ENCODE results near the gene ALPP.
"Not testable (repeated sequence)": the region's sequence is repeated elsewhere in the genome, so short reads cannot be mapped to it uniquely, and the experiment has no call there.

ALPP gene

DNA sequence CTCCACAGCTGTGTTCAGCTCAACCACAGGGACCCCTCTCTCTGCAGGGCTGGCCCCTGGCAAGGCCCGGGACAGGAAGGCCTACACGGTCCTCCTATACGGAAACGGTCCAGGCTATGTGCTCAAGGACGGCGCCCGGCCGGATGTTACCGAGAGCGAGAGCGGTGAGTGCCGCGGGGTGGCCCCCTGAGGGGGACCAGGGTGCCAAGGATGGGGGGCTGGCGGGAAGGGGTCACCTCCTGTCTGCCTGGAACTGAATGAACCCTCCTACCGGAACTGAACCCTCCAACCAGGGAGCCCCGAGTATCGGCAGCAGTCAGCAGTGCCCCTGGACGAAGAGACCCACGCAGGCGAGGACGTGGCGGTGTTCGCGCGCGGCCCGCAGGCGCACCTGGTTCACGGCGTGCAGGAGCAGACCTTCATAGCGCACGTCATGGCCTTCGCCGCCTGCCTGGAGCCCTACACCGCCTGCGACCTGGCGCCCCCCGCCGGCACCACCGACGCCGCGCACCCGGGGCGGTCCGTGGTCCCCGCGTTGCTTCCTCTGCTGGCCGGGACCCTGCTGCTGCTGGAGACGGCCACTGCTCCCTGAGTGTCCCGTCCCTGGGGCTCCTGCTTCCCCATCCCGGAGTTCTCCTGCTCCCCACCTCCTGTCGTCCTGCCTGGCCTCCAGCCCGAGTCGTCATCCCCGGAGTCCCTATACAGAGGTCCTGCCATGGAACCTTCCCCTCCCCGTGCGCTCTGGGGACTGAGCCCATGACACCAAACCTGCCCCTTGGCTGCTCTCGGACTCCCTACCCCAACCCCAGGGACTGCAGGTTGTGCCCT, 2.9 kb downstream of the ALPP start:
- DNase-seq (ENCODE audit: low spot score): not testable (repeated sequence)

DNA sequence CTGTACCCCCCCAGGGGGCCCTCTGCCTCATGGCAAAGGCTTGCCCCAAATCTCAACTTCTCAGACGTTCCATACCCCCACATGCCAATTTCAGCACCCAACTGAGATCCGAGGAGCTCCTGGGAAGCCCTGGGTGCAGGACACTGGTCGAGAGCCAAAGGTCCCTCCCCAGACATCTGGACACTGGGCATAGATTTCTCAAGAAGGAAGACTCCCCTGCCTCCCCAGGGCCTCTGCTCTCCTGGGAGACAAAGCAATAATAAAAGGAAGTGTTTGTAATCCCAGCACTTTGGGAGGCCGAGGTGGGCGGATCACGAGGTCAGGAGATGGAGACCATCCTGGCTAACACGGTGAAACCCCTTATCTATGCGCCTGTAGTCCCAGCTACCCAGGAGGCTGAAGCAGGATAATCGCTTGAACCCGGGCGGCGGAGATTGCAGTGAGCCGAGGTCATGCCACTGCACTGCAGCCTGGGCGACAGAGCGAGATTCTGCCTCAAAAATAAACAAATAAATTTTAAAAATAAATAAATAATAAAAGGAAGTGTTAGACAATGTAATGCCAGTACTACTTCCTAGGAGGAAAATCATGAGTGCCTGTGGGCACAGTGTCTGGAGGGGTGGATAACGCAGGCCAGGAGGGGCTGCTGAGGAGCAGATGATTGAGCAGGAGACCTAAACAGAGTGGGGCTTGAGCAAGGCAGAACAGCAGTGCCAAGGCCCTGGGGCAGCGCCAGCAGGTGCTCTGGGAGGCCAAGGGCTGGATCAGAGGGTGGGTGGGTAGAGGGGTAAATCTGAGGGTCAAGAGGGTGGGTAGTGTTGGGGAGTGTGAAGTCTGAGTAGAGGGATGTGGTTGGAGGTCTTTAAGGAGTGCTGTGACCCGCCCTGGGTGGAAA, 4.0 kb downstream of the ALPP start:
- no peak for DNase-seq (ENCODE audit: low spot score)

DNA sequence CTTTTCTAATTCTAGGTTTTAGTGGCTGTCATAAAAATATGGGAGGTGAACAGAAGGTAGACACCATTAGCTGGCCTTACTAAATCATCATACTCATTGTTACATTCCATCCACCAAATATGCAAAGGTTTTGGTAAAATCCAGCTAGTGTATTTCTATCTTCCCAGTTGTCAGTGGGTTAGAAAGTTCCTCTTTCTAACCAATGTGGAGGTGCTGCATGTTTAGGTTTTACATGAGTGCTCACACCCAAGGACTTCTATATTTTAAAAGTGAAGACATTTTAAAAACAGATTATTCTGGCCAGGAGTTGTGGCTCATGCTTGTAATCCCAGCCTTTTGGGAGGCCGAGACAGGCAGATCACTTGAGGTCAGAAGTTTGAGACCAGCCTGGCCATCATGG, 5.9 kb downstream of the ALPP start:
- DNase-seq (ENCODE audit: low spot score): no peak

- DNase-seq (ENCODE audit: low spot score): not testable (repeated sequence)
Measured at GRCh38 chr2:232385058-232385457, 6.5 kb downstream of the ALPP start.

DNA sequence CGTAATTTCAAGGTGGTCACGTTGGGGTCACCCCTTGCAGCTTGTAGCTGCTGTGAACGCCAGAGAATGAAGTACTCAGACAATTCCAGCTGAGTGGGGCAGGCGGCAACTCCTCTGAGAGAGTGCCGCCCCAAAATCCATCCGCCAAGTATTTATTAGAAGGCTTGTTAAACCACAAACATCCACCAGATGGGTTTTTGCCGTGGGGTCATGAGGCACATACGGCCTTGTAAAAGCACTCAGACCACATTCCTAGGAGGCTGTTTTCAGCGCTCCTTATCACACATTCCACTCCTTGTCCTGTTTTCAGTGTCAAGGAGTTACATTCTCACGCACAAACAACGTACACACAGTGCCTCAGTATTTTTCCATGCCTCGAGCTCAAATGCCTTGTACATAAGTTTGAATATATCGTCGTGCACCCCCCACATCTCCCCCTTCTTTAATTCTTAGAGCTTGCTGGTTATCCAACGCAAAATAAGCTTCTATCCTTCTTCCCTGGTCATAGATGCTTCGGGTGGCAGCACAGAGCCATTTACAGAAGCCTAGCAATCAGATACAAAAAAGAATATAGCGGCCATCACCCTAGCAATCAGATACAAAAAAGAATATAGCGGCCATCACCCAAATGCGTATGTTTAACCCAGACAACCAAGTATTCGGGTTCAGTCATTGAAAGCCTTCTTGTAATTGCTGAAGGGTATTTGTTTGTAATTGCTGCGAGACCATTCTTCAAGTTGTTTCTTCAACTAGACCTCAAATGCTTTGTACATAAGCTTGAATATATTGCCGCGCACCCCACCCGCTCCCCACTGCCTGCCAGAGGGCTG, 7.3 kb downstream of the ALPP start:
- no peak for DNase-seq (ENCODE audit: low spot score)

- DNase-seq (ENCODE audit: low spot score): no peak
Measured at GRCh38 chr2:232386490-232386739, 7.9 kb downstream of the ALPP start.

DNA sequence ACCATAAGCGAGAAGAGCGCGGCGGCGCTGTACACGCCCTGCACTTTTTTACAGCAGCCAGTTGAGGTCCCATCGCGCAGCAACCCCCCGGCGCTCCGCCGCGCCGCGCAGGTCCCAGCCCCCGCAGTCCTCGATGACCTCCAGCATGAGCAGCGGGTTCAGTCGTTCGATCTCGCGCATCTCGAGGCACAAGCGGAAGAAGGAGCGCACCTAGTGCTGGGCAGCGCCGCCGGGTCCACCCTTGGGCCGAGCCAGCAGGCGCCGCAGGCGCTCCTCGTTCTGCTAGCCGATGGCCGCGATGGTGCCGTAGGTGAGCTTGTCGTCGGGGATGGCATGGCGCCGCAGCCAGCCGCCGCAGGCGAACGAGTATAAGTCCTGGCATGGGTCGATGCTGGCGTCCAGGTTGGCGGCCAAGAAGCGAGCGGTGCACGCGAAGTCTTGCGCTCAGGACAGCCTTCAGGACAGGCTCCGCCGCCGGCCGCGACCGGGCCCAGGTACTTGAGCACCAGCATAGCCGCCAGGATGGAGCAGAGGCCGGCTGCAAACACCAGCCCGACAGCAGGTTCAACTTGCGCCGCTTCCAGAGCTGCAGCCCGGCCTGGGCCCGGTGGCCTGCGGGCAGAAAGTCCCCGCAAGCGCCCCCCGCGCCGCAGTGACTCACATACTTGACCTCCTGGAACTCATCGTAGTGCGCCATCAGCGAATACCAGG, 8.3 kb downstream of the ALPP start:
- DNase-seq (ENCODE audit: low spot score): no peak

- no peak for DNase-seq (ENCODE audit: low spot score)
Measured at GRCh38 chr2:232387451-232388171, 9.1 kb downstream of the ALPP start.

GRCh38 chr2:232388324-232388891, 9.9 kb downstream of the ALPP start:
- no peak for DNase-seq (ENCODE audit: low spot score)

DNA sequence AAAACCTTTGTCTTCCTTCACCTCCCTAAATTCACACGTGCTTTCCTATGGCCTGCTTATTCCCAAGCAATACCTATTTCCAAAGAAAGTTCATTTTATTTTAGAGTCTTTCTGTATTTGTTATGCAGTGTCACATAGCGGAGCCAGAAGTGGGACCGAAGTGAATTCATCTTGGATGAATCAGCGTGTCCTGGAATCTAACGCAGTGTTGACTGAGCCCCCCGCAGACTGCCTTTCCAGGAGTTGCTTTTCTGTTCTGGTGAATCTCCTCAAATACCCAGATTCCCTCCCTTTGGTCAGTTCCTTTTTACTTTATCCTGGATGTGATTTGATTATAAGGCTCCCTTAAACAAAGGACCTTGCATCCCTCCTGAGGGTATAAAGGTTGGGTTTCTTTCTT, 10.8 kb downstream of the ALPP start:
- no peak for DNase-seq (ENCODE audit: low spot score)

DNA sequence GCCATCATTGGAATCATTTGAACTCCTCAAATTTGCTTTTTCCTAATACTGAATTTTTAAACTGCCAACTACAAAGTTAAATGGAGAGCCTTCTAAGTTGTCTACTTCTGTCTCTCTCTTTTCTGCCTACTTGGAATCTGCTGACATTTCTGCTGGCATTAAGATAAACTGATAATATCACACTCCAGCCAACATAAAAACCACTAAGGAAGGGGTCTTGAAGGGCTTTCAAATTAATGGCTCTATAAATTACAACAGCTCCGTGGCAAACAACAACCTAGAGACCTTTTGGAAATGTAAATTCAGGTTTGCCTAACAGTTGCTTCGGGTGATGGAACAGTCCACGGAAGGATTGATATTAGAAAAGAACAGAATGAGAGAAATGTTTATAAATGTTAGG, 12.1 kb downstream of the ALPP start:
- DNase-seq (ENCODE audit: low spot score): no peak

GRCh38 chr2:232393556-232393955, 15.0 kb downstream of the ALPP start:
- DNase-seq (ENCODE audit: low spot score): no peak

- not testable (repeated sequence) for DNase-seq (ENCODE audit: low spot score)
Measured at GRCh38 chr2:232394431-232394830, 15.9 kb downstream of the ALPP start.

- DNase-seq (ENCODE audit: low spot score): no peak
Measured at GRCh38 chr2:232395586-232395985, 17.0 kb downstream of the ALPP start.

- no peak for DNase-seq (ENCODE audit: low spot score)
Measured at GRCh38 chr2:232396683-232397082, 18.1 kb downstream of the ALPP start.

- DNase-seq (ENCODE audit: low spot score): no peak
Measured at GRCh38 chr2:232398293-232399034, 19.9 kb downstream of the ALPP start.

DNA sequence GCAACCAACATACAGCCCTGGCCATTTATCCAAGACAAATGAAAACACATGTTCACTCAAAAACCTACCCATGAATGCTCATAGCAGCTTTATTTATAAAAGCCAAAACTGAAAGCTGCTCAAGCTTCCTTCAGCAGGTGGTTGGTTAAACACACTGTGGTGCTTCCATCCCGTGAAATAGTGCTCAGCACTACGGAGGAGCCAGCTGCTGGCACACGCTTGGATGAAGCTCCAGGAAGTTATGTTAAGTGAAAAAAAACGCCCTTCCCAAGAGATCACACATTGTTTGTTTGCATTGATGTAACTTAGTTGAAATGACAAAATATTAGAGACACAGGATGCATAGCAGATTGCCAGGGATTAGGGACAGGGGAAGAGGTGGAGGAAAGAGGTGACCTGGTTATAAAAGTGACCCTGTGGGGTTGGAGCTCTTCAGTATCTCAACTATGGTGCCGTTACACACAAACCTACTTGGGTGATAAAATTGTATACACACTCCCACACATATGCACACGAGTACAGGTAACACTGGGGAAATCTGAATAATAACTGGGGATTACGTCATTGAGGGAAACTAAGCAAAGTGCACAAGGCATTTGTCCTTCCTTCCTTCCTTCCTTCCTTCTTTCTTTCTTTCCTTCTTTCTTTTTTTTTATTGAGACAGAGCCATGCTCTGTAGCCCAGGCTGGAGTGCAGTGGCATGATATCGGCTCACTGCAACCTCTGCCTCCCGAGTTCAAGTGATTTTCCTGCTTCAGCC, 21.9 kb downstream of the ALPP start:
- no peak for DNase-seq (ENCODE audit: low spot score)

DNA sequence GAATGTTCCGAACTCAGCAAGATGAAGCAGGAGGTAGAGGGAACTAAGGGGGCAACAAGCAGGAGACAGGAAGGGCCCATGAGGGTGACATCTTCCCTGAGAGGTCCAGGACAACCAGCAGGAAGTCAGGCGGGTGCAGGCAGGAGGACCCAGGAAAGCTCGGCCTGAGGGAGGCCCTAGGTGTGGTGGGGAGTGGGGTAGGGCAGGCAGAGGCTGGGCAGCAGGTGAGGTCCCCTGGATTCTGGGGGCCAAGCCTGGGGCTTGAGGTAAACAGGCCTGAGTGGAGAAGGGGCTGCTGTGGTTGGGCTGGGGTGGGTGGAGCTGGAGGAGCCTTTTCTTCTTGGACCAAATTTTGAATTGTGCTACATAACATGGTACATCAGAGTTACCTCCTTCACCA, 24.0 kb downstream of the ALPP start:
- no peak for DNase-seq (ENCODE audit: low spot score)

- DNase-seq (ENCODE audit: low spot score): no peak
Measured at GRCh38 chr2:232405943-232406510, 27.5 kb downstream of the ALPP start.

Measured in putamen (tissue), 1 donor.